ENCODE results near the gene SLC9A9.

Gene SLC9A9

DNA sequence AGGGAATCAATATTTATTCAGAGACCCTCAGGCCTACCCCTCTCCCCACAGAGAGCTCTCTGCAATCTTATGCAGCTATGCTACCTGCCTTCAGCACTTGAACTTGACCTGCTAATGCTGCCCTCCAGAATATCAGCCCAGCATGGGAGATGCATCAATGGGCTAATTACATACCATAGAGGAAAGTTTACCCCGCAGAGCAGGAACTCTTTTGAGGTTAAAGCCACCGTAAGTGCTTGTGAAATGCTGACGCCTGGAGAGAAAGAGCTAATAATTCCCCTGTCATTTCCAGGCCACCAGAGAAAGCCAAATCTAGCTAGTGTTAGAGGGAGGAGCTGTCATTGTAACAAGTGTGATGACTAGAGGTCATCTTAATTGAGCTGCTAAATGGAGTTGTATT lies 601.2 kb downstream of the SLC9A9 start:
- Histone ChIP-seq H3K9me3 (ENCODE audit: insufficient read depth, low read length, severe bottlenecking) (no peaks in the 10 kb centered on the region), H3K4me1 (ENCODE audit: insufficient read depth, low read length) (peaks cover 8% of the 10 kb centered on the region), H2AFZ (ENCODE audit: low read depth, low read length) (no peak overlapping the region), H3K27ac (ENCODE audit: low read length) (no peak overlapping the region), H3K36me3 (ENCODE audit: insufficient read depth, low read length) (no peaks in the 10 kb centered on the region), H3K79me2 (ENCODE audit: insufficient read depth, low read length) (no peaks in the 10 kb centered on the region), H4K20me1 (ENCODE audit: insufficient read depth, low read length) (no peaks in the 10 kb centered on the region), H3K9ac (ENCODE audit: low read depth, low read length) (no peak overlapping the region), H3K4me2 (ENCODE audit: insufficient read depth, low read length) (no peak overlapping the region), H3K4me3 (ENCODE audit: low read depth in 1 of 2, low read length in 2 of 2) (no peak overlapping the region), H3K27me3 (ENCODE audit: insufficient read depth, low read length, poor library complexity) (no peaks in the 10 kb centered on the region)
- ATAC-seq (ENCODE audit: insufficient read depth, low read depth): no peak
- TF ChIP-seq CTCF (IDR thresholded peaks at IDR 0.05; ENCODE audit: borderline replicate concordance, extremely low read depth, low read length, poor library complexity, severe bottlenecking): no peak
- TF ChIP-seq EZH2 (IDR thresholded peaks at IDR 0.05; ENCODE audit: borderline replicate concordance, low read depth, low read length, severe bottlenecking): no peak
- no peak for DNase-seq

- Histone ChIP-seq H3K4me3 (ENCODE audit: low read depth in 1 of 2, low read length in 2 of 2) (no peak overlapping the region), H3K79me2 (ENCODE audit: insufficient read depth, low read length) (no peaks in the 10 kb centered on the region), H3K9me3 (ENCODE audit: insufficient read depth, low read length, severe bottlenecking) (no peaks in the 10 kb centered on the region)
These were observed 602.6 kb downstream of the SLC9A9 start for GRCh38 chr3:143245692-143246091.

GRCh38 chr3:143244516-143245063 lies 603.7 kb downstream of the SLC9A9 start:
- no peaks in the 10 kb centered on the region for H3K27me3 ChIP-seq (ENCODE audit: insufficient read depth, low read length, poor library complexity)
- ATAC-seq (ENCODE audit: insufficient read depth, low read depth) (no peak), DNase-seq (no peak)
- H3K79me2 ChIP-seq (ENCODE audit: insufficient read depth, low read length): no peaks in the 10 kb centered on the region
- no peak overlapping the region for H3K9ac ChIP-seq (ENCODE audit: low read depth, low read length)
- peaks cover 8% of the 10 kb centered on the region for H3K4me1 ChIP-seq (ENCODE audit: insufficient read depth, low read length)
- no peak overlapping the region for H2AFZ ChIP-seq (ENCODE audit: low read depth, low read length)
- TF ChIP-seq CTCF (IDR thresholded peaks at IDR 0.05; ENCODE audit: borderline replicate concordance, extremely low read depth, low read length, poor library complexity, severe bottlenecking) (no peak), EZH2 (IDR thresholded peaks at IDR 0.05; ENCODE audit: borderline replicate concordance, low read depth, low read length, severe bottlenecking) (no peak)
- no peaks in the 10 kb centered on the region for H4K20me1 ChIP-seq (ENCODE audit: insufficient read depth, low read length)
- no peak overlapping the region for H3K4me2 ChIP-seq (ENCODE audit: insufficient read depth, low read length)
- no peaks in the 10 kb centered on the region for H3K9me3 ChIP-seq (ENCODE audit: insufficient read depth, low read length, severe bottlenecking)
- H3K27ac ChIP-seq (ENCODE audit: low read length): no peak overlapping the region
- H3K36me3 ChIP-seq (ENCODE audit: insufficient read depth, low read length): no peaks in the 10 kb centered on the region
- H3K4me3 ChIP-seq (ENCODE audit: low read depth in 1 of 2, low read length in 2 of 2): no peak overlapping the region

More at GRCh38 chr3:143245692-143246091, 602.6 kb downstream of the SLC9A9 start:
- no peaks in the 10 kb centered on the region for H3K27me3 ChIP-seq (ENCODE audit: insufficient read depth, low read length, poor library complexity)
- peaks cover 8% of the 10 kb centered on the region for H3K4me1 ChIP-seq (ENCODE audit: insufficient read depth, low read length)
- ATAC-seq (ENCODE audit: insufficient read depth, low read depth) (no peak), DNase-seq (no peak)
- H3K27ac ChIP-seq (ENCODE audit: low read length): no peak overlapping the region
- no peaks in the 10 kb centered on the region for H3K36me3 ChIP-seq (ENCODE audit: insufficient read depth, low read length)
- H2AFZ ChIP-seq (ENCODE audit: low read depth, low read length): no peak overlapping the region
- H3K9ac ChIP-seq (ENCODE audit: low read depth, low read length): no peak overlapping the region
- H3K4me2 ChIP-seq (ENCODE audit: insufficient read depth, low read length): no peak overlapping the region
- no peaks in the 10 kb centered on the region for H4K20me1 ChIP-seq (ENCODE audit: insufficient read depth, low read length)
- TF ChIP-seq CTCF (IDR thresholded peaks at IDR 0.05; ENCODE audit: borderline replicate concordance, extremely low read depth, low read length, poor library complexity, severe bottlenecking) (no peak), EZH2 (IDR thresholded peaks at IDR 0.05; ENCODE audit: borderline replicate concordance, low read depth, low read length, severe bottlenecking) (no peak)

Data from DND-41 (cell line).